Naive B cell (primary cell): ENCODE data around the gene TWNK. TPM values are rescaled to one million over a fixed set of nuclear protein-coding genes. Genes with fewer than 3 reads are reported as not detected.
A peak's percentile ranks its signal among the peaks of the same experiment; 100 is the strongest.

ENCODE experiments used
- ATAC-seq, 2 donors: fragments of 150-1000 bp; cut with Tn5 transposase; 2 replicates each; pipeline ENCODE4 v1.10.0; 2021; ENCODE audit warnings: low read depth in 2 of 2, mild to moderate bottlenecking in 2 of 2, moderate library complexity in 2 of 2
- DNase-seq: peaks from one replicate; pipeline ENCODE4 v3.0.0; 2022
- H3K27ac Mint-ChIP-seq, 6 donors: one replicate each; pipeline ENCODE4 v1.8.0; 2020 to 2022; ENCODE audit warnings: mild to moderate bottlenecking in 6 of 6, mixed read lengths in 6 of 6, moderate library complexity in 5 of 6, inconsistent platforms in 2 of 6
- H3K27me3 Mint-ChIP-seq, 3 donors: one replicate each; pipeline ENCODE4 v1.8.0; 2021 to 2022; ENCODE audit warnings: mixed read lengths in 3 of 3, mild to moderate bottlenecking in 1 of 3
- H3K36me3 Mint-ChIP-seq, 2 donors: one replicate each; pipeline ENCODE4 v1.8.0; 2020 to 2022; ENCODE audit warnings: mixed read lengths in 2 of 2, inconsistent platforms in 1 of 2, mild to moderate bottlenecking in 1 of 2
- H3K4me1 Mint-ChIP-seq, 3 donors: one replicate each; pipeline ENCODE4 v1.8.0; 2020 to 2022; ENCODE audit warnings: mixed read lengths in 3 of 3, inconsistent platforms in 1 of 3, mild to moderate bottlenecking in 1 of 3, moderate library complexity in 1 of 3
- H3K4me3 Mint-ChIP-seq, 8 donors: one replicate each; pipeline ENCODE4 v1.8.0; 2020 to 2022; ENCODE audit warnings: mild to moderate bottlenecking in 8 of 8, mixed read lengths in 8 of 8, moderate library complexity in 8 of 8, inconsistent platforms in 2 of 8
- H3K9me3 Mint-ChIP-seq, 7 donors: one replicate each; pipeline ENCODE4 v1.8.0; 2020 to 2022; ENCODE audit warnings: mixed read lengths in 7 of 7, mild to moderate bottlenecking in 5 of 7, inconsistent platforms in 2 of 7, moderate library complexity in 1 of 7
- polyA plus RNA-seq, 6 donors: library from polyadenylated mRNA; unstranded; fragments of 300-500 nt; fragmentation: Illumina TruSeq; gene quantifications; one replicate each; pipeline ENCODE4 v1.2.3, GENCODE V29; 2021; ENCODE audit warnings: low read depth in 6 of 6

TWNK gene
- polyA plus RNA-seq, 6 donors from 2014 or later: 5.5 to 13.3 (median 8.1) TPM; not detected in 1

GRCh38 chr10:100979791-100980272 is 7.5 kb upstream of the TWNK start:
- Mint-ChIP-seq H3K27me3 (no peaks in the 10 kb centered on the region), H3K9me3 (no peaks in the 10 kb centered on the region), H3K27ac (no peak overlapping the region), H3K36me3 (peaks cover 5 to 17% of the 10 kb centered on the region in 2 donors), H3K4me3 (no peak overlapping the region), H3K4me1 (peaks cover 0 to 6% (median 5%) of the 10 kb centered on the region in 3 donors)
- no peak for DNase-seq
- no peak for ATAC-seq

GRCh38 chr10:100980311-100980710 is 7.0 kb upstream of the TWNK start:
- Mint-ChIP-seq H3K4me3 (peak overlapping the region in 1 of 8 donors; percentile 40), H3K27ac (no peak overlapping the region), H3K36me3 (peaks cover 5 to 17% of the 10 kb centered on the region in 2 donors), H3K9me3 (no peaks in the 10 kb centered on the region), H3K27me3 (no peaks in the 10 kb centered on the region), H3K4me1 (peaks cover 1 to 6% (median 5%) of the 10 kb centered on the region in 3 donors)
- DNase-seq (no peak), ATAC-seq (no peak)

GRCh38 chr10:100980711-100981110 is 6.6 kb upstream of the TWNK start:
- Mint-ChIP-seq H3K27me3 (no peaks in the 10 kb centered on the region), H3K36me3 (peaks cover 5 to 17% of the 10 kb centered on the region in 2 donors), H3K27ac (no peak overlapping the region), H3K9me3 (no peaks in the 10 kb centered on the region), H3K4me3 (no peak overlapping the region), H3K4me1 (peaks cover 5 to 9% (median 9%) of the 10 kb centered on the region in 3 donors)
- ATAC-seq: no peak
- DNase-seq: no peak

DNA sequence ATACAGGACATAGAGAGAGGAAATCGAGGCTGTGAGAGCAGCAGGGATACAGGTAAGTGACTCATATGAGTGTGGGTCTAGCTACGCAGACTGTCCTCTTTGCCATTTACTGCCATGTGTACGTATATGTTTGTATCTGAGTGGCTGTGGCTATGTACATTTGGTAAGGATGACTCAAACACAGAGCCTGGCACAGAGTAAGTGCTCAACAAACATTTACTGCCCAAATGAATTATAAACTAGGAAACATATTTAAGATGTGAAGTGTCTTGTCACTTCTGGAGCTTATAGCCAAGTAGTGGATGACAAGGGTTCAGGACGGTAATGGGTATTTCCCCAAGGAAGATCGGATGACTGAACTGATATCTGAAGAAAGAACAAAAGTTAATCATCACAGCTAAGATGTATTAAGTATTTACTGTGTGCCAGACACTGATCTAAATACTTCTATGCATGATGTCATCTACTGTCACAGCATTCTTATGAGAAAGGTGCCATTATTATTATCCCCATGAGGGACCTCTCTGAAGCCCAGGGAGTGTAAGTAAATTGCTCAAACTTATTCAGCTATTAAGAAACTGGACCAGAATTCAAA is 6.1 kb upstream of the TWNK start:
- ATAC-seq: no peak

DNA sequence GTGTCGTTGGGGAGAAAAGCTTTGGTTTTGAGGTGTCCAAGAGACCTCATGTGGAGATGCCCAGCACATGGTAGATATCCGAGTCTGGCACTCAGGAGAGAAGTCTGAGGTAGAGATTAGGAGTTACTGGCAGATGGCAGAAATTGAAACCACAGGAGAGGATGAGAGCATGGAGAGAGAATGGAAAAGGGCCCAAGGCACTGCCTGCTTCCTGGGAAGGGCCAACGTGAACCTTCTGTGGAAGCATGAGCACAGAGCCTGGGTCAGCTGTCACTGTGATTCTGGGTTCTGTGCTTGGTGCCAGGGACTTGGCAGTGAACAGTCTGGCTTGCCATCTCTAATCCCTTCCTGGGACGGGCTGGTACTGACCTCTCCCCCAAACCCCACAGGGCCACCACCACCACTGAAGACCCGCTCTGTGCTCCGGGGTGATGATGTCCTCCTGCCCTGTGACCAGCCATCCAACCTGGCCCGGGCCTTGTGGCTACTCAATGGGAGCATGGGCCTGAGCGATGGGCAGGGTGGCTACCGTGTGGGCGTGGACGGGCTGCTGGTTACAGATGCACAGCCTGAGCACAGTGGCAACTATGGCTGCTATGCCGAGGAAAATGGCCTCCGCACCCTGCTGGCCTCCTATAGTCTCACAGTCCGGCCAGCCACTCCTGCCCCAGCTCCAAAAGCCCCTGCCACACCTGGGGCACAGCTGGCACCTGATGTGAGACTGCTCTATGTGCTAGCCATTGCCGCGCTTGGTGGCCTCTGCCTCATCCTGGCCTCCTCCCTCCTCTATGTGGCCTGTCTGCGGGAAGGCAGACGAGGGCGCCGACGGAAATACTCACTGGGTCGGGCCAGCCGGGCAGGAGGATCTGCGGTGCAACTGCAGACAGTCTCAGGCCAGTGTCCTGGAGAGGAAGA is 4.2 kb upstream of the TWNK start:
- DNase-seq: no peak
- Mint-ChIP-seq H3K27ac (peak overlapping the region in 1 of 6 donors; percentile 76), H3K4me1 (peaks cover 18 to 25% (median 24%) of the 10 kb centered on the region in 3 donors), H3K36me3 (peaks cover 10 to 25% of the 10 kb centered on the region in 2 donors), H3K27me3 (no peaks in the 10 kb centered on the region), H3K4me3 (peak overlapping the region in 1 of 8 donors; percentile 50), H3K9me3 (peaks cover 0 to 8% (median 0%) of the 10 kb centered on the region in 7 donors)
- ATAC-seq: no peak

More for the DNA sequence above, 6.1 kb upstream of the TWNK start:
- no peaks in the 10 kb centered on the region for H3K9me3 Mint-ChIP-seq
- H3K36me3 Mint-ChIP-seq: peaks cover 5 to 17% of the 10 kb centered on the region in 2 donors
- peaks cover 8 to 13% (median 12%) of the 10 kb centered on the region in 3 donors for H3K4me1 Mint-ChIP-seq
- no peak overlapping the region for H3K27ac Mint-ChIP-seq
- H3K4me3 Mint-ChIP-seq: no peak overlapping the region
- DNase-seq: no peak
- no peaks in the 10 kb centered on the region for H3K27me3 Mint-ChIP-seq

DNA sequence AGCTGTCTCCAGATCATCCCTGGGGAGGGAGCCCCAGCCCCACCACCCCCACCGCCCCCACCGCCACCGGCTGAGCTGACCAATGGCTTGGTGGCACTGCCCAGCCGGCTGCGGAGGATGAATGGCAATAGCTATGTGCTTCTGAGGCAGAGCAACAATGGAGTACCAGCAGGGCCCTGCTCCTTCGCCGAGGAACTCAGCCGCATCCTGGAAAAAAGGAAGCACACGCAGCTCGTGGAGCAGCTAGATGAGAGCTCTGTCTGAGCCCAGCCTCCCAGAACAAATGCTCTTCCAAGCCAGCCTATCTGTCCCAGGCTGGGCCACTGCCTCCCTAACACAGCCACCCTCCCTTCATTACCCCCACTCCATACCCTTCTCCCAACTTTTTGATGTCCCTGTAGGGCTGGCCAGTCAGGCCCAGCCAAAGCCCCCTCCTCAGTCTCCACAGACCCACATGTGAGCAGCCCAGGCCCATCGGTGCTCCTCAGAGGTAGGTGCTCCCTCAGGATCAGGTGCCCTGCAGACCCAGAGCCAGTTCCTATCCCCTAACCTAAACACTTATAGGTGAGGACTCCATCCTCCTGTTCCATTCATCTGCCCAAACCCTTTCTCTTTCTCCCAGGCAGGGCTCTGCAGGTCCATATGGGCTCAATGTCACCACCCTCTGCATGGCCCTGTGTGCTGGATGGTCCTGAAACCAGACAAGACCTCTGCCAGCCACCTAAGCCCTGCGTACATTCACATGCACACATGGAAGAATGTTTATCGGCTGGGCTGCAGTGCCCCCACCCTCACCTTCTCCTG is 3.3 kb upstream of the TWNK start:
- Mint-ChIP-seq H3K4me3 (peak overlapping the region in 1 of 8 donors; percentile 55), H3K27me3 (no peaks in the 10 kb centered on the region), H3K36me3 (peaks cover 10 to 25% of the 10 kb centered on the region in 2 donors), H3K27ac (peak overlapping the region in 2 of 6 donors; percentile 38 to 65), H3K9me3 (peaks cover 0 to 8% (median 0%) of the 10 kb centered on the region in 7 donors), H3K4me1 (peaks cover 18 to 29% (median 24%) of the 10 kb centered on the region in 3 donors)
- no peak for DNase-seq
- ATAC-seq: no peak

DNA sequence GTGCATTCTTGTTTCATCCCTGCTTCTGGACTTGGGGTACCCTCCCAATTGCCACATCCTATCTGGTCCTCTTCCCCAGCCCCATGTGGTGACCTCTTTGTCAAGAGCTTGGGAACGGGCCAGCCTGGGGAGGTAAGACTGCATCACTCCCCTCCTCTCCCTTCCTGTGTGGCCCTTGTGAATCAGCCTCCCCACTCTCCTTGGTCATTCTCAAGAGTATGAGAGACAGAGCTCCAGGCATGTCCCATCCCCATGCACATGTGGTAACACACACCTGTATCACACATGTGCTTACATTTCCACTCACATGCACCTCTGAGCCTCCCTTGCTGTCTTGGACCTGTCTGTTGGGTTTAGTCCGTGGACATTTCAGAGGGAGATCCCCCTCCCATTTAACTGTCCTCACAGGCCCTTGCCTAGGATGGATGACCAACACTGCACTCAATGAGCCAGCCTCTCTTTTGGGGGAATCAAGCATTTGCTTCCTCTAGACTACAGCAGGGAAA is 2.6 kb upstream of the TWNK start:
- no peak overlapping the region for H3K27ac Mint-ChIP-seq
- DNase-seq: no peak
- H3K36me3 Mint-ChIP-seq: peaks cover 10 to 25% of the 10 kb centered on the region in 2 donors
- no peaks in the 10 kb centered on the region for H3K27me3 Mint-ChIP-seq
- no peak for ATAC-seq
- peaks cover 0 to 8% (median 0%) of the 10 kb centered on the region in 7 donors for H3K9me3 Mint-ChIP-seq
- H3K4me3 Mint-ChIP-seq: peak overlapping the region in 1 of 8 donors; percentile 96
- peaks cover 18 to 35% (median 24%) of the 10 kb centered on the region in 3 donors for H3K4me1 Mint-ChIP-seq

- Mint-ChIP-seq H3K4me1 (peaks cover 19 to 38% (median 25%) of the 10 kb centered on the region in 3 donors), H3K27ac (no peak overlapping the region), H3K36me3 (peaks cover 11 to 25% of the 10 kb centered on the region in 2 donors)
These were observed 2.0 kb upstream of the TWNK start for GRCh38 chr10:100985336-100985735.

GRCh38 chr10:100986623-100986951 is 756 bp upstream of the TWNK start:
- ATAC-seq: no peak
- no peaks in the 10 kb centered on the region for H3K27me3 Mint-ChIP-seq
- H3K9me3 Mint-ChIP-seq: peaks cover 0 to 8% (median 0%) of the 10 kb centered on the region in 7 donors
- peak overlapping the region; percentile 93 to 100 (median 98) for H3K4me3 Mint-ChIP-seq
- peaks cover 29 to 48% (median 36%) of the 10 kb centered on the region in 3 donors for H3K4me1 Mint-ChIP-seq
- no peak for DNase-seq
- H3K27ac Mint-ChIP-seq: peak overlapping the region in 1 of 6 donors; percentile 94
- H3K36me3 Mint-ChIP-seq: peaks cover 16 to 29% of the 10 kb centered on the region in 2 donors

More at GRCh38 chr10:100985336-100985735, 2.0 kb upstream of the TWNK start:
- peaks cover 0 to 8% (median 0%) of the 10 kb centered on the region in 7 donors for H3K9me3 Mint-ChIP-seq
- ATAC-seq (no peak), DNase-seq (no peak)
- peak overlapping the region in 7 of 8 donors; percentile 40 to 99 (median 96) for H3K4me3 Mint-ChIP-seq
- H3K27me3 Mint-ChIP-seq: no peaks in the 10 kb centered on the region

GRCh38 chr10:100987685-100988049 is 324 bp downstream of the TWNK start:
- Mint-ChIP-seq H3K4me1 (peaks cover 29 to 48% (median 36%) of the 10 kb centered on the region in 3 donors), H3K27ac (peak overlapping the region; percentile 86 to 97 (median 94)), H3K4me3 (peak overlapping the region; percentile 93 to 100 (median 98)), H3K9me3 (peaks cover 0 to 8% (median 0%) of the 10 kb centered on the region in 7 donors), H3K36me3 (peaks cover 16 to 20% of the 10 kb centered on the region in 2 donors), H3K27me3 (no peaks in the 10 kb centered on the region)
- ATAC-seq (peak in 1 of 2 donors; percentile 3), DNase-seq (no peak)

DNA sequence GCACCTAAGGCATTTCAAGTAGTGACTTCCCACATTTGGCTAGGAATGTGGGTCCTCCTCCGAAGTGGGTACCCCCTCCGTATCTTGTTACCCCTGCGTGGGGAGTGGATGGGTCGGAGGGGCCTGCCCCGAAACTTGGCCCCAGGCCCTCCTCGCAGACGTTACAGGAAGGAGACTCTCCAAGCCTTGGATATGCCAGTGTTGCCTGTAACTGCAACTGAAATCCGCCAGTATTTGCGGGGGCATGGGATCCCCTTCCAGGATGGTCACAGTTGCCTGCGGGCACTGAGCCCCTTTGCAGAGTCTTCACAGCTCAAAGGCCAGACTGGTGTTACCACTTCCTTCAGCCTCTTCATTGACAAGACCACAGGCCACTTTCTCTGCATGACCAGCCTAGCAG is 823 bp downstream of the TWNK start:
- H3K36me3 Mint-ChIP-seq: peaks cover 16 to 22% of the 10 kb centered on the region in 2 donors
- peaks cover 29 to 48% (median 36%) of the 10 kb centered on the region in 3 donors for H3K4me1 Mint-ChIP-seq
- DNase-seq (no peak), ATAC-seq (no peak)
- H3K4me3 Mint-ChIP-seq: peak overlapping the region; percentile 93 to 100 (median 98)
- no peaks in the 10 kb centered on the region for H3K27me3 Mint-ChIP-seq
- peaks cover 0 to 8% (median 0%) of the 10 kb centered on the region in 7 donors for H3K9me3 Mint-ChIP-seq
- H3K27ac Mint-ChIP-seq: peak overlapping the region in 4 of 6 donors; percentile 15 to 94 (median 76)

DNA sequence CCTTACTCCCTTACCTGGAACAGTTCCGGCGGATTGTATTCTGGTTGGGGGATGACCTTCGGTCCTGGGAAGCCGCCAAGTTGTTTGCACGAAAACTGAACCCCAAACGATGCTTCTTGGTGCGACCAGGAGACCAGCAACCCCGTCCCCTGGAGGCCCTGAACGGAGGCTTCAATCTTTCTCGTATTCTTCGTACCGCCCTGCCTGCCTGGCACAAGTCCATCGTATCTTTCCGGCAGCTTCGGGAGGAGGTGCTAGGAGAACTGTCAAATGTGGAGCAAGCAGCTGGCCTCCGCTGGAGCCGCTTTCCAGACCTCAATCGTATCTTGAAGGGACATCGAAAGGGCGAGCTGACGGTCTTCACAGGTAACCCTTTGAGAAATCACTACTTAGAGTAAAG is 1.7 kb downstream of the TWNK start:
- ATAC-seq (no peak), DNase-seq (no peak)
- Mint-ChIP-seq H3K4me1 (peaks cover 29 to 48% (median 34%) of the 10 kb centered on the region in 3 donors), H3K9me3 (peaks cover 0 to 8% (median 0%) of the 10 kb centered on the region in 7 donors), H3K27me3 (no peaks in the 10 kb centered on the region), H3K36me3 (peaks cover 16 to 27% of the 10 kb centered on the region in 2 donors), H3K4me3 (peak overlapping the region in 4 of 8 donors; percentile 16 to 93 (median 50)), H3K27ac (no peak overlapping the region)
